Sigmoid colon (tissue), 7 donors: ENCODE results near the gene MRTFB. TPM values are rescaled to one million over a fixed set of nuclear protein-coding genes. Genes with fewer than 3 reads are reported as not detected.

ENCODE experiments used
- DNase-seq: peaks from one replicate; pipeline ENCODE4 v3.0.0-alpha.2; 2019
- H3K27ac ChIP-seq, 4 donors: fragments of 200-600 bp; sonication (generic); one replicate each; pipeline ENCODE4 v1.5.1; 2016 to 2019; ENCODE audit warnings: mild to moderate bottlenecking in 1 of 4
- H3K27me3 ChIP-seq, 3 donors: fragments of 200-600 bp; sonication (generic); one replicate each; pipeline ENCODE4 v1.5.1; 2019; ENCODE audit warnings: mild to moderate bottlenecking in 1 of 3
- H3K36me3 ChIP-seq, 4 donors: fragments of 200-600 bp; sonication (generic); one replicate each; pipeline ENCODE4 v1.5.1; 2016 to 2019
- H3K4me1 ChIP-seq, 4 donors: fragments of 200-600 bp; sonication (generic); one replicate each; pipeline ENCODE4 v1.5.1; 2017 to 2019
- H3K4me3 ChIP-seq, 4 donors: fragments of 200-600 bp; sonication (generic); one replicate each; pipeline ENCODE4 v1.5.1; 2017 to 2019; ENCODE audit warnings: mild to moderate bottlenecking in 2 of 4, moderate library complexity in 1 of 4
- H3K9me3 ChIP-seq, 4 donors: fragments of 200-600 bp in 3 of 4; sonication (generic) in 3 of 4; one replicate each; pipeline versions ENCODE4 v1.5.1 to v1.6.1; 2013 to 2019
- CTCF ChIP-seq, 4 experiments: fragments of 450-650 bp in 3 of 4; fragments of 200-600 bp in 1 of 4; IDR thresholded peaks; one replicate each; pipeline ENCODE4 v1.5.1; 2016 to 2019; ENCODE audit warnings: antibody characterized with exemption in 4 of 4, mild to moderate bottlenecking in 3 of 4, moderate library complexity in 2 of 4
- EP300 ChIP-seq, 4 donors: sonication (generic); formaldehyde crosslinking; IDR thresholded peaks; one replicate each; pipeline ENCODE4 v1.6.1; 2017; ENCODE audit warnings: antibody characterized with exemption in 4 of 4
- POLR2A ChIP-seq, 2 donors: fragments of 450-650 bp; IDR thresholded peaks; one replicate each; pipeline ENCODE4 v1.6.1; 2016; ENCODE audit warnings: antibody characterized with exemption in 2 of 2, mild to moderate bottlenecking in 2 of 2, moderate library complexity in 2 of 2
- POLR2AphosphoS5 ChIP-seq, 4 donors: sonication (generic); formaldehyde crosslinking; IDR thresholded peaks; one replicate each; pipeline ENCODE4 v1.6.1; 2017; ENCODE audit warnings: antibody characterized with exemption in 4 of 4
- WGBS, 2 donors: extraction: QIAGEN DNeasy Blood & Tissue Kit; methylation state at CpG; one replicate each; pipeline ENCODE4 v1.1.7; 2013; 5-methylcytosine and 5-hydroxymethylcytosine counted together
- intact Hi-C: fragments of 100-400 bp; cut with DNase I; formaldehyde crosslinking; loops from one replicate; pipeline ENCODE4 v1.15.1; 2023
- polyA plus RNA-seq, 3 donors: library from polyadenylated mRNA; stranded (reverse); fragments of 200-250 nt; gene quantifications; one replicate each; pipeline ENCODE4 v1.2.3, GENCODE V29; 2013
- total RNA-seq, 4 donors: library from RNA; depleted of rRNA; stranded (reverse); fragments of >200 nt; gene quantifications; one replicate each; pipeline ENCODE4 v1.1.0, GENCODE V29; 2016
- donor health status: healthy with polysubstance abuse.
- donor health status: Bipolar disorder and iron deficiency.
- donor health status: healthy.

The MRTFB gene
- total and polyA plus RNA-seq, 7 donors: 4.6 to 44.6 (median 23.2) TPM

DNA sequence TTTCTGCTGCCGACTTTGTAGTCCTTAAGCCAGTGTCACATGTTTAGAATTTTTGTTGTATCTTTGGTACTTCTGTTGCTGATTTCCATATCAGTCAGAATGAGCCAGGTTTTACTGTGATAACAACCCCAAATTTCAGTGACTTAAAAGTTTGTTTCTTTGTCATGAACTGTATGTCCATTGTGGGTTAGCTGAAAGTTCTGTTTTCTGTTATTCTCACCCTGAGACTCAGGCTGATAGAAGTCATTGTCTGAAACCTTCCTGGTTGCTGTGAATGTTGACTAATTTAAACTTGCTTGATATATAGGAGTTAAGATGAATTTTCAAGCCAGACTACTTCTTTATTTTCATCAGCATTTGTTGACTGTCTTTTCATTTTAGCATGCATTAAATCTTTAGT is 68.8 kb downstream of the MRTFB start:
- no peaks in the 10 kb centered on the region for H3K9me3 ChIP-seq
- intact Hi-C loops: no loop called here
- DNase-seq: no peak
- no peaks in the 10 kb centered on the region for H3K4me1 ChIP-seq
- WGBS, 2 donors: 96% methylated on average over 1 of the region's 1 CpG
- no peak overlapping the region for H3K4me3 ChIP-seq
- TF ChIP-seq POLR2AphosphoS5 (IDR thresholded peaks at IDR 0.05): no peak
- TF ChIP-seq POLR2A (IDR thresholded peaks at IDR 0.05): no peak
- no peak for TF ChIP-seq CTCF (IDR thresholded peaks at IDR 0.05)
- TF ChIP-seq EP300 (IDR thresholded peaks at IDR 0.05): no peak
- peaks cover 0 to 6% (median 2%) of the 10 kb centered on the region in 4 donors for H3K36me3 ChIP-seq
- no peak overlapping the region for H3K27ac ChIP-seq
- H3K27me3 ChIP-seq: no peaks in the 10 kb centered on the region

DNA sequence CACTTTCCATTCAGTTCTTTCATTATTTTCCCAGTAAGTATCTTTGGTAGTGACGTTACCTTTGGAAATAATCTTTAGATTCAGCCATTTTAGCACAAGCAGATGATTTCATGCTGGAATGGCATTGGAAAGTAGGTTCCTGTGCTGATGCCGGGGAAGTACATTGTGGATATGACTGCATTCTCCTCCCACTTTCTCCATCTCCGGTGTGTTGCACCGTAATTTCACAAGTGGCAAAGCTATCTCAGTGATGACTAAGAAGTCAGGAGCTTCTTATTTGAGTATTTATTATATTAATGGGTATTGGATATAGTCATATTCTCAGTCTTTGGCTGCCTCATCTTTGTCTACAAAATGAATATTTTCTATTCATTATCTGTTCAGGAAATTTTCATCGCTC is 69.8 kb downstream of the MRTFB start:
- no peaks in the 10 kb centered on the region for H3K27me3 ChIP-seq
- TF ChIP-seq POLR2AphosphoS5 (IDR thresholded peaks at IDR 0.05) (no peak), POLR2A (IDR thresholded peaks at IDR 0.05) (no peak), EP300 (IDR thresholded peaks at IDR 0.05) (no peak), CTCF (IDR thresholded peaks at IDR 0.05) (no peak)
- no peak for DNase-seq
- H3K27ac ChIP-seq: no peak overlapping the region
- H3K36me3 ChIP-seq: peaks cover 0 to 6% (median 2%) of the 10 kb centered on the region in 4 donors
- 96% methylated on average over 5 of the region's 5 CpGs for WGBS, 2 donors
- no peak overlapping the region for H3K4me3 ChIP-seq
- H3K4me1 ChIP-seq: no peaks in the 10 kb centered on the region
- H3K9me3 ChIP-seq: no peaks in the 10 kb centered on the region
- intact Hi-C loops: no loop called here

- Histone ChIP-seq H3K36me3 (no peaks in the 10 kb centered on the region), H3K4me3 (no peak overlapping the region), H3K4me1 (peaks cover 0 to 5% (median 2%) of the 10 kb centered on the region in 4 donors), H3K9me3 (no peaks in the 10 kb centered on the region), H3K27ac (no peak overlapping the region), H3K27me3 (no peaks in the 10 kb centered on the region)
- intact Hi-C loops: no loop called here
- DNase-seq: no peak
- TF ChIP-seq POLR2A (IDR thresholded peaks at IDR 0.05) (no peak), CTCF (IDR thresholded peaks at IDR 0.05) (no peak), POLR2AphosphoS5 (IDR thresholded peaks at IDR 0.05) (no peak), EP300 (IDR thresholded peaks at IDR 0.05) (no peak)
These were observed 75.3 kb downstream of the MRTFB start for GRCh38 chr16:14146445-14146844.

GRCh38 chr16:14148016-14148415 is 76.9 kb downstream of the MRTFB start:
- no peaks in the 10 kb centered on the region for H3K36me3 ChIP-seq
- no peak for DNase-seq
- 95 to 96% methylated on average over 2 of the region's 2 CpGs for WGBS, 2 donors
- no peak for TF ChIP-seq EP300 (IDR thresholded peaks at IDR 0.05)
- no peak for TF ChIP-seq POLR2AphosphoS5 (IDR thresholded peaks at IDR 0.05)
- no peak for TF ChIP-seq POLR2A (IDR thresholded peaks at IDR 0.05)
- TF ChIP-seq CTCF (IDR thresholded peaks at IDR 0.05): no peak
- intact Hi-C loops: no loop called here
- H3K27ac ChIP-seq: no peak overlapping the region
- no peak overlapping the region for H3K4me3 ChIP-seq
- peaks cover 0 to 16% (median 6%) of the 10 kb centered on the region in 4 donors for H3K4me1 ChIP-seq
- no peaks in the 10 kb centered on the region for H3K9me3 ChIP-seq
- H3K27me3 ChIP-seq: no peaks in the 10 kb centered on the region

GRCh38 chr16:14148569-14148968 is 77.5 kb downstream of the MRTFB start:
- Histone ChIP-seq H3K4me1 (peaks cover 0 to 16% (median 6%) of the 10 kb centered on the region in 4 donors), H3K9me3 (no peaks in the 10 kb centered on the region), H3K27ac (no peak overlapping the region), H3K27me3 (no peaks in the 10 kb centered on the region), H3K4me3 (no peak overlapping the region), H3K36me3 (no peaks in the 10 kb centered on the region)
- DNase-seq: no peak
- intact Hi-C loops: no loop called here
- 93 to 95% methylated on average over 8 of the region's 8 CpGs for WGBS, 2 donors
- no peak for TF ChIP-seq POLR2A (IDR thresholded peaks at IDR 0.05)
- TF ChIP-seq CTCF (IDR thresholded peaks at IDR 0.05): no peak
- TF ChIP-seq EP300 (IDR thresholded peaks at IDR 0.05): no peak
- TF ChIP-seq POLR2AphosphoS5 (IDR thresholded peaks at IDR 0.05): no peak
